A549 (cell line): ENCODE results near the gene CLP1.

ENCODE experiments used
- EP300 ChIP-seq, 2 experiments: fragments of >200 bp; sonication (Bioruptor Twin); formaldehyde crosslinking; IDR thresholded peaks; 2 replicates in 1 of 2; 3 replicates in 1 of 2; pipeline ENCODE4 v1.6.1; 2016 to 2017
- RCOR1 ChIP-seq: fragments of 150-350 bp; IDR thresholded peaks from 2 replicates; pipeline ENCODE4 v1.6.1; 2014; ENCODE audit warnings: antibody characterized with exemption, low read length, low read depth
- RFX5 ChIP-seq: fragments of 450-650 bp; IDR thresholded peaks from 2 replicates; pipeline ENCODE4 v1.7.1; 2014; ENCODE audit warnings: antibody characterized with exemption, mild to moderate bottlenecking, moderate library complexity
- TF ChIP-seq, protein P1 (sequence below): fragments of >200 bp; sonication (Bioruptor Twin); formaldehyde crosslinking; IDR thresholded peaks from 3 replicates; pipeline ENCODE4 v1.5.1; 2016
- TF ChIP-seq, protein P2 (sequence below): fragments of 150-350 bp; IDR thresholded peaks from 2 replicates; pipeline ENCODE4 v1.6.1; 2014; ENCODE audit warnings: low read depth, mild to moderate bottlenecking, low read length

DNA sequence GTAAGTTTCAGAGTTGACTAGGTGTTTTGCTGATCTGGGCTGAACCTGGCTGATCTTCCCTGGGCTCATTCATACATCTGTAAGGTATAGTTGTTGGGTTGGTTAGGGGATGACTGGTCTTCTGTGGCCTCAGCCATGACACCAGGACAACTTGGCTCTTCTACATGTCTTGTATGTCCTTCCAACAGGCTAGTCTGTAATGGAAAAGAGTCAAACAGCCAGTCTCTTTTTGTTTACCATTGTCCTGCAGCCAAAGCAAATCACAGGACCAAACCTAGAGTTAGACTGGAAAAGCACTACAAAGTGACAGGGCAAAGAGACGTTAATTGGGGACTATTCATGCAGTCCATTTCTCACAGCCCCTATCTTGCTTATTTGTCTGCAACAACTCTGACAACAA, 42.3 kb upstream of the CLP1 start:
- TF ChIP-seq RCOR1 (no peak), RFX5 (no peak), EP300 (IDR thresholded peaks at IDR 0.05) (no peak)
- TF ChIP-seq, protein P1, sequence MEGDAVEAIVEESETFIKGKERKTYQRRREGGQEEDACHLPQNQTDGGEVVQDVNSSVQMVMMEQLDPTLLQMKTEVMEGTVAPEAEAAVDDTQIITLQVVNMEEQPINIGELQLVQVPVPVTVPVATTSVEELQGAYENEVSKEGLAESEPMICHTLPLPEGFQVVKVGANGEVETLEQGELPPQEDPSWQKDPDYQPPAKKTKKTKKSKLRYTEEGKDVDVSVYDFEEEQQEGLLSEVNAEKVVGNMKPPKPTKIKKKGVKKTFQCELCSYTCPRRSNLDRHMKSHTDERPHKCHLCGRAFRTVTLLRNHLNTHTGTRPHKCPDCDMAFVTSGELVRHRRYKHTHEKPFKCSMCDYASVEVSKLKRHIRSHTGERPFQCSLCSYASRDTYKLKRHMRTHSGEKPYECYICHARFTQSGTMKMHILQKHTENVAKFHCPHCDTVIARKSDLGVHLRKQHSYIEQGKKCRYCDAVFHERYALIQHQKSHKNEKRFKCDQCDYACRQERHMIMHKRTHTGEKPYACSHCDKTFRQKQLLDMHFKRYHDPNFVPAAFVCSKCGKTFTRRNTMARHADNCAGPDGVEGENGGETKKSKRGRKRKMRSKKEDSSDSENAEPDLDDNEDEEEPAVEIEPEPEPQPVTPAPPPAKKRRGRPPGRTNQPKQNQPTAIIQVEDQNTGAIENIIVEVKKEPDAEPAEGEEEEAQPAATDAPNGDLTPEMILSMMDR, result no peak
- TF ChIP-seq, protein P2, sequence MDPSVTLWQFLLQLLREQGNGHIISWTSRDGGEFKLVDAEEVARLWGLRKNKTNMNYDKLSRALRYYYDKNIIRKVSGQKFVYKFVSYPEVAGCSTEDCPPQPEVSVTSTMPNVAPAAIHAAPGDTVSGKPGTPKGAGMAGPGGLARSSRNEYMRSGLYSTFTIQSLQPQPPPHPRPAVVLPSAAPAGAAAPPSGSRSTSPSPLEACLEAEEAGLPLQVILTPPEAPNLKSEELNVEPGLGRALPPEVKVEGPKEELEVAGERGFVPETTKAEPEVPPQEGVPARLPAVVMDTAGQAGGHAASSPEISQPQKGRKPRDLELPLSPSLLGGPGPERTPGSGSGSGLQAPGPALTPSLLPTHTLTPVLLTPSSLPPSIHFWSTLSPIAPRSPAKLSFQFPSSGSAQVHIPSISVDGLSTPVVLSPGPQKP, result no peak
